Dendritic cell treated with granulocyte-macrophage colony-stimulating factor and Interleukin-4, amounts not matched to agents 40 ng/mL and 50 ng/mL, for 4 days (primary cell): ENCODE data around the gene MARCKS.

ENCODE experiments used
- H3K27ac Mint-ChIP-seq: one replicate; pipeline ENCODE4 v1.8.0; 2022; ENCODE audit warnings: mild to moderate bottlenecking, mixed read lengths
- H3K27me3 Mint-ChIP-seq: one replicate; pipeline ENCODE4 v1.8.0; 2022; ENCODE audit warnings: mild to moderate bottlenecking, mixed read lengths
- H3K36me3 Mint-ChIP-seq: one replicate; pipeline ENCODE4 v1.8.0; 2022; ENCODE audit warnings: low read depth, mixed read lengths
- H3K4me1 Mint-ChIP-seq: one replicate; pipeline ENCODE4 v1.8.0; 2022; ENCODE audit warnings: low read depth, mixed read lengths
- H3K4me3 Mint-ChIP-seq: one replicate; pipeline ENCODE4 v1.8.0; 2022; ENCODE audit warnings: mild to moderate bottlenecking, moderate library complexity, mixed read lengths
- H3K9me3 Mint-ChIP-seq: one replicate; pipeline ENCODE4 v1.8.0; 2022; ENCODE audit warnings: mixed read lengths
- intact Hi-C: fragments of 100-400 bp; cut with micrococcal nuclease; formaldehyde crosslinking; loops from one replicate; pipeline ENCODE4 v1.15.0; 2022

The MARCKS gene

GRCh38 chr6:113830140-113830539 lies 27.0 kb upstream of the MARCKS start:
- Mint-ChIP-seq H3K27ac (no peak overlapping the region), H3K36me3 (no peaks in the 10 kb centered on the region), H3K9me3 (peaks cover 8% of the 10 kb centered on the region), H3K27me3 (no peaks in the 10 kb centered on the region), H3K4me3 (no peak overlapping the region), H3K4me1 (peaks cover 12% of the 10 kb centered on the region)
- intact Hi-C loops: no loop called here

GRCh38 chr6:113833537-113833936 lies 23.6 kb upstream of the MARCKS start:
- Mint-ChIP-seq H3K36me3 (no peaks in the 10 kb centered on the region), H3K27ac (no peak overlapping the region), H3K4me3 (no peak overlapping the region), H3K9me3 (peaks cover 8% of the 10 kb centered on the region), H3K4me1 (peaks cover 7% of the 10 kb centered on the region), H3K27me3 (no peaks in the 10 kb centered on the region)
- intact Hi-C loops: no loop called here

- no peaks in the 10 kb centered on the region for H3K4me1 Mint-ChIP-seq
- H3K9me3 Mint-ChIP-seq: no peaks in the 10 kb centered on the region
- H3K4me3 Mint-ChIP-seq: no peak overlapping the region
- H3K36me3 Mint-ChIP-seq: no peaks in the 10 kb centered on the region
- intact Hi-C loops: no loop called here
- H3K27ac Mint-ChIP-seq: no peak overlapping the region
- H3K27me3 Mint-ChIP-seq: no peaks in the 10 kb centered on the region
Measured at GRCh38 chr6:113837170-113837569, 20.0 kb upstream of the MARCKS start.

- intact Hi-C loops: no loop called here
- no peak overlapping the region for H3K27ac Mint-ChIP-seq
- no peaks in the 10 kb centered on the region for H3K9me3 Mint-ChIP-seq
- no peaks in the 10 kb centered on the region for H3K27me3 Mint-ChIP-seq
- H3K4me1 Mint-ChIP-seq: no peaks in the 10 kb centered on the region
- H3K36me3 Mint-ChIP-seq: no peaks in the 10 kb centered on the region
- no peak overlapping the region for H3K4me3 Mint-ChIP-seq
Measured at GRCh38 chr6:113842165-113842564, 15.0 kb upstream of the MARCKS start.

- no peaks in the 10 kb centered on the region for H3K9me3 Mint-ChIP-seq
- H3K36me3 Mint-ChIP-seq: no peaks in the 10 kb centered on the region
- no peak overlapping the region for H3K4me3 Mint-ChIP-seq
- no peaks in the 10 kb centered on the region for H3K4me1 Mint-ChIP-seq
- intact Hi-C loops: no loop called here
- no peak overlapping the region for H3K27ac Mint-ChIP-seq
- H3K27me3 Mint-ChIP-seq: no peaks in the 10 kb centered on the region
Measured at GRCh38 chr6:113843500-113844073, 13.6 kb upstream of the MARCKS start.

- intact Hi-C loops: no loop called here
- no peak overlapping the region for H3K27ac Mint-ChIP-seq
- no peaks in the 10 kb centered on the region for H3K4me1 Mint-ChIP-seq
- H3K36me3 Mint-ChIP-seq: no peaks in the 10 kb centered on the region
- no peak overlapping the region for H3K4me3 Mint-ChIP-seq
- H3K9me3 Mint-ChIP-seq: no peaks in the 10 kb centered on the region
- H3K27me3 Mint-ChIP-seq: no peaks in the 10 kb centered on the region
Measured at GRCh38 chr6:113846577-113846976, 10.6 kb upstream of the MARCKS start.

DNA sequence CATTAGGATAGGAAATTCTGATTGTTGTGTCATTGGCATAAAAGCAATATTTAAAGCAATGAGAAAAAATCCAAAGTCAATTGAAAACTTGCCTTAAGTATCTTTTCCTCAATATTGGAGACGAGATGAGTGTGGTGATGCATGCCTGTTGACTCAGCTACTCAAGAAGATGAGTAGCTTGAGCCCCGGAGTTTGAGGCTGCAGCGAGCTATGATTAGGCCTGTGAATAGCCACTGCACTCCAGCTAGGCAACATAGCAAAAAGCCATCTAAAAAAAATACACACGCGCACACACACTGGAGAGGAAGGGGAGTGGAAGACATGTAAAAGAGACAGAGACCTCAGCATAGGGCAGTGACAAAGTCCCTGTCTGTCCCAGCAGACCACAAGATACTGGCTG lies 9.7 kb upstream of the MARCKS start:
- H3K4me3 Mint-ChIP-seq: no peak overlapping the region
- no peaks in the 10 kb centered on the region for H3K9me3 Mint-ChIP-seq
- no peaks in the 10 kb centered on the region for H3K36me3 Mint-ChIP-seq
- intact Hi-C loops: no loop called here
- peaks cover 3% of the 10 kb centered on the region for H3K27me3 Mint-ChIP-seq
- no peaks in the 10 kb centered on the region for H3K4me1 Mint-ChIP-seq
- no peak overlapping the region for H3K27ac Mint-ChIP-seq

DNA sequence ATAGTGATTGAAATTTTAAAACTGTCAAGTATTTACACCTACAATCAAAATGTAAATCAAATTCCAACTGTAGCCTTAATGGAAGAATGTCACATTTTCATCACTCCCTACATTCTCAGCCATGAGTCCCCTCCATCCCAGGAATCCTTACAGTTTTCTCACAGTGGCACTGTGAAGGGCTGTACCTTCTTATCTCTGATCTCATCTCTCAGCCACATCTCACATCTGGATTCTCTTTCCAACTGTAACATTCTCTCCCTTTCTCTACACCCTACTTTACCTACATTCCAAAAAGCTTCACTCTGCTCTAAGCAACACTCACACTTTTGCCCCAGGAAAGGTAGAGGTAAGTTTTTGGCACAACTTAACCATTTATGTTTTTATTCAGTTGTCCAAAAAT lies 8.9 kb upstream of the MARCKS start:
- Mint-ChIP-seq H3K27ac (no peak overlapping the region), H3K9me3 (no peaks in the 10 kb centered on the region), H3K4me3 (no peak overlapping the region), H3K4me1 (no peaks in the 10 kb centered on the region), H3K36me3 (no peaks in the 10 kb centered on the region), H3K27me3 (peaks cover 10% of the 10 kb centered on the region)
- intact Hi-C loops: no loop called here

DNA sequence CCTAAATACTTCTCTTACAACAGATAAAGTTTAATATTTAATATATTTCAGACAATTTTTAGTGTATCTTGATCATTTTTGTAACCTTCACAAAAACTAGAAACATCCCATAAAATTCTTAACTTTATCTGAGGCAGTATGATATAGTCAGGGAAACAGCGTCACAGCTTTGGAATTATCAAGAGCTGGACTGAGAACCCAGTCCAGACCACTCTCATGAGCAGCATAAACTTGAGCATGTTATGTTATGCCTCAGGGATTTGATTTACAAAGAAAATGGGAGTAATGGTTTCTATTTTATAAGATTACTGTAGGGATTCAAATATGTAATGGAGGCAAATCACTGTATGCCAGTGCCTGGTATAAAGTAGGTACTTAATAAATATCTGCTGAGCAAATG lies 8.3 kb upstream of the MARCKS start:
- intact Hi-C loops: no loop called here
- Mint-ChIP-seq H3K27me3 (peaks cover 10% of the 10 kb centered on the region), H3K9me3 (no peaks in the 10 kb centered on the region), H3K36me3 (no peaks in the 10 kb centered on the region), H3K4me1 (no peaks in the 10 kb centered on the region), H3K4me3 (no peak overlapping the region), H3K27ac (no peak overlapping the region)

DNA sequence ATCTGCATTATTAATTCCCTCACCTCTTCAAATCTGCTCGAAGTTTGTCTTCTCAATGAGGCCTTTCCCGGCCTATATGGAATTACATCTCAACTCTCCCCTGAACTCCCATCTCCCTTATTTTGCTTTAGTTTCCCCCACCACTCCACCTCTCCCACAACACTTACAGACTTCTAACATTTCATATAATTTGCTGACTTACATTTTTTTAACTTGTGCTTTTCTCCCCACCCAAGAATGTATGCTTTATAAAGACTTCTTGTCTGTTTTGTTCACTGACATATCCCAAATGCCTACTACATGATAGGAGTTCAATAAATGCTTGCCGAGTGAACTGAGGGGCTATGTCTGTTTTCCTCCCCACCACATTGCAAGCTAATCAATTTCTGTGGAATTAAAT lies 3.9 kb upstream of the MARCKS start:
- Mint-ChIP-seq H3K9me3 (no peaks in the 10 kb centered on the region), H3K27ac (no peak overlapping the region), H3K27me3 (peaks cover 15% of the 10 kb centered on the region), H3K36me3 (peaks cover 8% of the 10 kb centered on the region), H3K4me1 (peaks cover 6% of the 10 kb centered on the region), H3K4me3 (no peak overlapping the region)
- intact Hi-C loops: loop anchor here (2.0 to 10.0 kb wide), 2 partner anchors 42 to 438 kb away; no protein-coding TSS in a partner anchor

DNA sequence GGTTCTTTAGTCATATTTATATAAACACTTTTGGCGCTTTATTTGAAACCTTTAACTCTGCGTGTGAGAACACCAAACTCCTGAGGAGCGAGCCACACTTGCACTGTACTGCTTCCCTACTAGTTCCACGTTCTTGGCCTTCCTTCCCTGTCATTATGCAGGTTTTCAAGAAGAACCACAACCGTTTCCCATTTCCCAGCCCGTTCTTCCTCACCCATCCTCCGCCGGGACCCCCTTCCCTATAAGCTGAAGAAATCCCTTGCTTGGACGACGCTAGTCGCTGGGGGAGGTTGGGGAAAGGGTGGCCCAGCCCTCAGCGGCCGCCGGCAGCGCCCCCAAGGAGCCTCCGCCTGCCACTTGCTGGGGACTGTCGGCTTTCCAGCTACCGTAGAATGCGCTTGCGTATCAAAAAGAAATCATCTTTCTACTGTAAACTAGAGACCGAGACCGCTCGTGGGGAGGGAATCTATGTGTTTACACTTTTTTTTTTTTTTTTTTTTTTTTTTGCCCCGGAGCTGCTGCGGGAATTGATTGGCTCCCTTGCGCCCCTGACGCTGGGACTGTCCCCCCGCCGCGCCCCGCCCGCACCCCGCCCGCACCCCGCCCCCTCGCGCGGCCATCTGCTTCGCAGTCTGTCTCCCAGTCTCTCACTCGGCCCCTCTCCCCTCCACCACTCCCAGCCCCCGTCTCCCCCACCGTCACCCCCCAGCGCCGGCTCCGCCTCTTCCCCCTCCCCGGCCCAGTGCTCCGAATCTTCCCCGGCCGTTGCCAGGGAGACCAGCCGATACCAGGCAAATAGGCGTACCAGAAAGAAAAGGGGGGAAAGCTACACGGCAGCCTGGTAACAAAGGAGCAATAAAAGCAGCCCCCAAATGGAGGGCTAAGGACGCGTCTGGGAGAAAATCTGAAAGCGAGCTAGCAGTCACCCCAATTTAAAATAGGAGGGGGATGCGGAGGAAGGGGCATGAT lies 2.3 kb upstream of the MARCKS start:
- Mint-ChIP-seq H3K27me3 (peaks cover 15% of the 10 kb centered on the region), H3K9me3 (no peaks in the 10 kb centered on the region), H3K4me3 (no peak overlapping the region), H3K36me3 (peaks cover 8% of the 10 kb centered on the region), H3K27ac (no peak overlapping the region), H3K4me1 (peaks cover 11% of the 10 kb centered on the region)
- intact Hi-C loops: loop anchor here (2.0 to 10.0 kb wide), 3 partner anchors 50 to 440 kb away; no protein-coding TSS in a partner anchor

- peaks cover 15% of the 10 kb centered on the region for H3K4me1 Mint-ChIP-seq
- peaks cover 8% of the 10 kb centered on the region for H3K36me3 Mint-ChIP-seq
- H3K4me3 Mint-ChIP-seq: no peak overlapping the region
- intact Hi-C loops: loop anchor here (2.0 to 10.0 kb wide), 3 partner anchors 51 to 441 kb away; no protein-coding TSS in a partner anchor
- H3K27ac Mint-ChIP-seq: no peak overlapping the region
- no peaks in the 10 kb centered on the region for H3K9me3 Mint-ChIP-seq
- H3K27me3 Mint-ChIP-seq: peaks cover 15% of the 10 kb centered on the region
Measured at GRCh38 chr6:113855500-113856374, 1.4 kb upstream of the MARCKS start.

DNA sequence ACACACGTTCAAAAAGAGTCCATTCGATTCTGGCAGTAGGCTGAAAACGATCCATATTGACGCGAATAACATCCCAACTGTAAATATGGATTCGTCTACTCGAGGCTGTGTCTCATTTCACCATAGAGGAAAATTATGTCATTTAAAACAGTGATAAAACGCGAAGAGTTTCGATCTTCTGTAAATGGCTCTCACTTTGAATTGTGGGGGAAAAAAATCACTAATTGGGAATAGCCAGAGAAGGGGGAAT lies 845 bp upstream of the MARCKS start:
- no peak overlapping the region for H3K4me3 Mint-ChIP-seq
- H3K4me1 Mint-ChIP-seq: peaks cover 17% of the 10 kb centered on the region
- intact Hi-C loops: loop anchor here (5.0 to 10.0 kb wide), 2 partner anchors 99 to 441 kb away; no protein-coding TSS in a partner anchor
- peaks cover 15% of the 10 kb centered on the region for H3K27me3 Mint-ChIP-seq
- H3K9me3 Mint-ChIP-seq: no peaks in the 10 kb centered on the region
- H3K27ac Mint-ChIP-seq: no peak overlapping the region
- peaks cover 8% of the 10 kb centered on the region for H3K36me3 Mint-ChIP-seq
